Loucy (cell line): ENCODE data around the gene TYMP.

Experiments used
- H2AFZ ChIP-seq: fragments of 200-600 bp; sonication (generic); 2 replicates; pipeline ENCODE4 v1.6.0; 2016; ENCODE audit warnings: antibody characterized with exemption, mild to moderate bottlenecking, low read length, moderate library complexity
- H3F3A ChIP-seq: fragments of 200-600 bp; 2 replicates; pipeline ENCODE4 v1.6.0; 2016; ENCODE audit warnings: antibody characterized with exemption, low read depth, mild to moderate bottlenecking
- H3K27me3 ChIP-seq: fragments of 200-600 bp; sonication (generic); 2 replicates; pipeline ENCODE4 v1.6.1; 2014; ENCODE audit warnings: low read length, mild to moderate bottlenecking; ENCODE audit not compliant: insufficient read depth, poor library complexity, severe bottlenecking
- H3K36me3 ChIP-seq: fragments of 200-600 bp; sonication (generic); 2 replicates; pipeline ENCODE4 v1.6.1; 2016; ENCODE audit warnings: low read length; ENCODE audit not compliant: insufficient read depth
- H3K4me1 ChIP-seq: fragments of 200-600 bp; sonication (generic); 2 replicates; pipeline ENCODE4 v1.5.1; 2014; ENCODE audit warnings: low read length, mild to moderate bottlenecking; ENCODE audit not compliant: insufficient read depth, poor library complexity, severe bottlenecking
- H3K4me2 ChIP-seq: fragments of 200-600 bp; sonication (generic); 2 replicates; pipeline ENCODE4 v1.6.0; 2014; ENCODE audit warnings: antibody characterized with exemption, low read length, low read depth, mild to moderate bottlenecking; ENCODE audit not compliant: poor library complexity, severe bottlenecking
- H3K4me3 ChIP-seq: fragments of 200-600 bp; sonication (generic); 2 replicates; pipeline ENCODE4 v1.5.1; 2014; ENCODE audit warnings: low read length, mild to moderate bottlenecking, mixed read lengths; ENCODE audit not compliant: poor library complexity, severe bottlenecking
- H3K79me2 ChIP-seq: fragments of 200-600 bp; sonication (generic); 2 replicates; pipeline ENCODE4 v1.6.1; 2014; ENCODE audit warnings: low read length; ENCODE audit not compliant: insufficient read depth
- H3K9ac ChIP-seq: fragments of 200-600 bp; sonication (generic); 2 replicates; pipeline ENCODE4 v1.6.0; 2014; ENCODE audit warnings: mild to moderate bottlenecking, low read depth, low read length, moderate library complexity; ENCODE audit not compliant: poor library complexity, severe bottlenecking
- H3K9me2 ChIP-seq: fragments of 200-600 bp; sonication (generic); replicated peaks from 2 replicates; pipeline ENCODE4 v1.6.1; 2016; ENCODE audit warnings: low read depth, low read length, mixed read lengths
- H3K9me3 ChIP-seq: fragments of 200-600 bp; sonication (generic); 2 replicates; pipeline ENCODE4 v1.6.1; 2014; ENCODE audit warnings: mild to moderate bottlenecking, antibody characterized with exemption, low read length, low read depth; ENCODE audit not compliant: insufficient read depth
- H4K20me1 ChIP-seq: fragments of 200-600 bp; sonication (generic); 2 replicates; pipeline ENCODE4 v1.6.0; 2014; ENCODE audit warnings: antibody characterized with exemption, low read length, mild to moderate bottlenecking; ENCODE audit not compliant: insufficient read depth, poor library complexity, severe bottlenecking
- CTCF ChIP-seq: fragments of 200-600 bp; sonication (generic); conservative IDR thresholded peaks from 2 replicates; pipeline ENCODE4 v1.5.1; 2014; ENCODE audit warnings: mild to moderate bottlenecking, antibody characterized with exemption, low read length
- EZH2phosphoT487 ChIP-seq: fragments of 200-600 bp; IDR thresholded peaks from 2 replicates; pipeline ENCODE4 v1.6.1; 2018; ENCODE audit warnings: antibody characterized with exemption, mild to moderate bottlenecking, moderate library complexity, borderline replicate concordance

TYMP gene

DNA sequence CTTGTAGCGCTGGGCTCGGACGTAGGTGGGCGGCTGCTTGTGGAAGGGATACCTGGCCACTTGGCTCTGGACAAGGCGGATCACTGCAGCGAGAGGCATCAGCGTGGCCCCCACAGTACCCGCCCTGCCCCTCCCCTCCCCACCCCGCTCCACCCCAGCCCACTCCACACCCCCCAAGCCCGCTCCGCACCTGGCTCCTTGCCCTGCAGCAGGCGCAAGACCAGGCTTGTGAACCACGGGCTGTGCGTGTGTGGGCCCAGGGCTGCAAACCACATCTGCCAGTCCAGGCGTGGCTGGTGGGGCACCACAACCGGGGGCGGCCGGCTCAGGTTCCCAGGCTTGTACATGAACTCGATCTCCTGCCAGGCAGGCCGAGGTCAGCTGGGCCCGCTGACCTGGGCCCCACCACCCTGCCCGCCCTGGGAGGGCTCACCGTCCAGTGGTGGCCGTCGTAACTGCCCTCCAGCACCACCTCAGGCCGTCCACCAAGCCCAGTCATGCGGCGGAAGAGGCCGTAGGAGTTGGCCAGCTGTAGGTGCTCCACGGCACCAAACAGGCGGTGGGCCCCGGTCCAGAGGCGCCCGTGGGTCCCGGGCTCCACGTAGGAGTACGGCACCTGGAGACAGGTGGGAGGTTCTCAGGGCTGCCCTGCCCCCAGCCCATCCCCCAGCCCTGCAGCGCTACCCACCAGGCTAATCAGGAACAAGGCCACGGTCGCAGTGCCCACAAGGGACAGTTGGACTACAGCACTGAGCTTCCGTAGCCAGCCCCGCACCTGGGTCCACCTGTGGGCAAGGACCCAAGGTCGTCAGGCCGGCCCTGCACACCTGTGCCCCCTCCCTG is 25.2 kb downstream of the TYMP start:
- no peaks in the 10 kb centered on the region for H3K9me3 ChIP-seq
- H3K36me3 ChIP-seq: no peaks in the 10 kb centered on the region
- no peaks in the 10 kb centered on the region for H3F3A ChIP-seq
- peaks cover 38% of the 10 kb centered on the region for H3K79me2 ChIP-seq
- H3K9me2 ChIP-seq: no peaks in the 10 kb centered on the region
- H3K4me1 ChIP-seq: peaks cover 11% of the 10 kb centered on the region
- H2AFZ ChIP-seq: no peak overlapping the region
- H3K4me2 ChIP-seq: no peak overlapping the region
- no peaks in the 10 kb centered on the region for H3K27me3 ChIP-seq
- peaks cover 8% of the 10 kb centered on the region for H4K20me1 ChIP-seq
- no peak overlapping the region for H3K9ac ChIP-seq
- TF ChIP-seq CTCF (no peak), EZH2phosphoT487 (no peak)
- H3K4me3 ChIP-seq: no peak overlapping the region

DNA sequence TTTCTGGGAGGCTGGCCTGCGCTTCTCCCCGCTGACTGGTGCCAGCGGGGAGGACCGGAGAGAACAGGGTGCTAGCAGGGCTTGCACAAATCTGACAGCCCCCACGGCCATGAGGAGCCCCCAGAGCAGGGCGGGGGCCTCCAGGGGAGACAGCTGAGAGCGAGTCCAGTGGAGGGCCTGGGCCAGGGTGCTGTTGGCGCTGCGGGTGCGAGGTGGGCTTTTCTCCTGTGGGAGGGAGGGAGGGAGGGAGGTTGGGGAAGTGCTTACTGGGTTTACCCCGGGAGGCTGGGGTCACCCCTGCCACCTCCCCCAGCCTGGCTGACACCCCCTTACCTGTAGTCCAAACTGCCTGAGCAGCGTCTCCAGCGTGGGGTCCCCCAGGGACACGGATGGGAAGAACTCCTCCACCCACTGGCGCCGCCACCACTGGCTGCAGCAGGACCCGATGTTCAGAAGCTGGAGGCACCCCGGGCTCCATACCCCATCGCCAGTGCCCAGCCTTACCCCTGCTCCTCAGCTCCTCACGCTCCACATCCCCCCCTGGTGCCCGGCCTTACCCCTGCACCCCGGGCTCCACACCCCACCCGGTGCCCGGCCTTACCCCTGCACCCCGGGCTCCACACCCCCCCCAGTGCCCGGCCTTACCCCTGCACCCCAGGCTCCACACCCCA is 26.2 kb downstream of the TYMP start:
- no peaks in the 10 kb centered on the region for H3K9me3 ChIP-seq
- H3K4me2 ChIP-seq: no peak overlapping the region
- no peak for TF ChIP-seq EZH2phosphoT487
- TF ChIP-seq CTCF: peak; percentile 12; the same call in 1 of the 2 replicates

GRCh38 chr22:50502628-50503474 is 27.0 kb downstream of the TYMP start:
- H3K36me3 ChIP-seq: no peaks in the 10 kb centered on the region
- no peaks in the 10 kb centered on the region for H3K9me3 ChIP-seq
- H4K20me1 ChIP-seq: no peaks in the 10 kb centered on the region
- no peaks in the 10 kb centered on the region for H3K9me2 ChIP-seq
- no peak overlapping the region for H3K9ac ChIP-seq
- peaks cover 26% of the 10 kb centered on the region; the same call in 1 of the 2 replicates for H3K79me2 ChIP-seq
- H2AFZ ChIP-seq: no peak overlapping the region
- H3K4me3 ChIP-seq: no peak overlapping the region
- no peak for TF ChIP-seq CTCF
- no peak for TF ChIP-seq EZH2phosphoT487
- no peak overlapping the region for H3K4me2 ChIP-seq
- no peaks in the 10 kb centered on the region for H3K27me3 ChIP-seq
- no peaks in the 10 kb centered on the region for H3K4me1 ChIP-seq
- no peaks in the 10 kb centered on the region for H3F3A ChIP-seq

More for the DNA sequence above, 26.2 kb downstream of the TYMP start:
- Histone ChIP-seq H3K36me3 (no peaks in the 10 kb centered on the region), H3F3A (no peaks in the 10 kb centered on the region), H3K9me2 (no peaks in the 10 kb centered on the region), H3K79me2 (peaks cover 29% of the 10 kb centered on the region), H3K9ac (no peak overlapping the region), H3K27me3 (no peaks in the 10 kb centered on the region), H3K4me1 (peaks cover 1% of the 10 kb centered on the region), H4K20me1 (no peaks in the 10 kb centered on the region), H3K4me3 (no peak overlapping the region), H2AFZ (no peak overlapping the region)
